HG03520 (cell line): ENCODE measurements around the gene KHSRP.
A peak's percentile ranks its signal among the peaks of the same experiment; 100 is the strongest.

Experiments
- ATAC-seq: cut with Tn5 transposase; IDR thresholded peaks from one replicate; pipeline ENCODE4 v1.9.1; 2021; ENCODE audit warnings: mild to moderate bottlenecking, moderate library complexity; ENCODE audit not compliant: unreplicated experiment

KHSRP gene

DNA sequence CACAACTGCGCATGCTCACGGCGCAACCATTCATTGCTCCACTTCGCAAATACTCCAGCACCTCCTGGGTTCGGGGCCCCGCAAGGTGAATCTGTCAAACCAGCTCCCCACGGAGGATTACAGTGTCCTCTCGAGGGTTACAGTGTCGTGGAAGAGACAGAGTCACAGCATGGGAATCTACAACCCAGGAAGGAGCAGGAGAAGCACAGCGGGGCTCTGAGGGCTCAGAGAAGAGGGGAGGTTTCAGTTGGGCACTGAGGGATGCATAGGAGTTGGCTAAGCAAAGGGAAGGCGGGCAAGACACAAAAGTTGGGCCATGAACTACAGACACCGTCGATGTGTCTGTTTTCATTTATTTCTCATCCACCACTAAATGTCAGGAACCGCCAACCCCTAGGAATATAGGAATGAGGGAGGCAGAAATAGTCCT is 30.6 kb downstream of the KHSRP start:
- no peak for ATAC-seq

DNA sequence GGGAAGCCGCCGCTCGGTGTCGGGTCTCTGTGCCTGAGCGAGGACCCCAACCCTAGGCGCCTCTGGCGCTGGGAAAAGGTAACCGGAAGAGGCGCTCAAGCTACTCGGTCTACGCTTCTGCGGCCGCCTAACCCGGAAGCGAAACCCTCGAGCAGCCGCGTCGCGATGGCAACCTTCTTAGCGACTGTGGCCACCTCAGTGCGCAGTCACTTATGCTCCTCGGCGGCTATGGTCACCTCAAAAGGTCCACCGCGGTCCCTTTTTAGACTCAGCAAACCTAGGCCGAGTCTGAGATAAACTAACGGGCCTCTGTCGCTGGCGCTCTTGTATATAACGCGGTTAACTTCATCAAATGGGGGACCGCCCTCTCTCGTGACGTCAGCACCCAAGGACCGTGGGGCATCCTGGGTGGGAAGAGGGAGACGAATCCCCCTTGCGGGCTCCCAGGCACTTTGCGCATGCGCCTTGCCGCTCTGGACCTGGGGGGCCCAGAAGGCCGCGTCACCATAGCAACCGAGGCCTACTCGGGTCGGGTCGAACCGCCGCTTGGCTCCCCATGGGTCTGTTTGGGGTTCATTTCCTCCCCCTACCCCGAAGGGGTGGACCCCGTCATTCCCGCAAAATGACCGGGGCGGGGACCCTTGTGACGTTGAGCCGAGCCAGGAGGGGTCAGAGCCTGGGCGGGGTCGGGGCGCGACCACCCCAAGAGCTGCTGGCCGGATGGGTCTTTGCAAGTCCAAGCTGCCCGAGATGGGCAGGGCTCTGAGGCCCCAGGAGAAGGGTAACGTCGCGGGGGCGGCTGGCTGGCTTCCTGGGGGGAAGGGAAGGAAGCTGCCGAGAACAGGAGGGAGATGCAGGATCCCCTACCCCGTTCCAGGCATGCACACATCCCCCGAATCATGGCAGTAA is 31.3 kb downstream of the KHSRP start, which contains the start of gene GTF2F1:
GTF2F1 (minus strand) TSS at position 91 of the 909 bp plus-strand sequence. CDS start 169 bp downstream, outside the sequence.
- ATAC-seq, result peak; percentile 76

DNA sequence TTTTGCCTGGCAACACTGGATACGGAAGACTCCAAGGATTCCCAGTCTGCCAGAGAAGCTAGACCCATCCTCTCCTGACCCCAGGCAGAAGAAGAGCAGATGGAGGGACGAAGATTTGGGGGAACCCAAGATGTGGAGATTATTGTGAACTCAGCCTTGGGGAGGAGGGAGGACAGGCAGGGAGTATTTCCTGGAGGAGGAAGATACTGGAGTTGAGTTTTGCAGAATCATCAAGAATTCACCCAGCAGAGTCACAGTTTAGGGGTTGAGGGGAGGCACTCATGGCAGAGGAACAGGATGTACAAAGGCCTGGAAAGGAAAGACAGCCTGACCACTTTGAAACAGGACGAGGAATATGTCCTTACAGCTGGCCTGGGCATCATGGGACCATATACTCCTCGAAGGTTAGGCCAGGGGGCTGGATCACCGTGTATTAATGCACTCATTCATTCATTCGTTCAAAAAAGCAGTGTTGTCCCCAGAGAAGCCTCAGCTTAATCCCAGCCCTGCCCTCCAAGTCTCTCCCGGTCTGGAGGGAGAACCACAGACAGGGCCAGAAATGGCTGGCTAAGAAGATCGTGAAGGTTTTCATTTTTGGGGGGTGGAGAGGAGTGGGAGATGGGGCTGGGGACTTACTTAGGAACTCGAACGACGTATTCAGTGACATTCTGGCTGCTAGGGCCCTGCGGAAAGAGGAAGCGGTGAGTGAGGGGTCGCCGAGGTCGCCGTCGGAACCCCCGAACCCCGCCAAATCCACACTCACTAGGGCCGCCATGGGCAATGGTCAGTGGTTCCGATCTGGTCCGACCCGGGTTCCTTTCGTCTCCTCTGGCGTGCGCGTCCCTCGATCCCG is 32.2 kb downstream of the KHSRP start:
- ATAC-seq, result no peak

DNA sequence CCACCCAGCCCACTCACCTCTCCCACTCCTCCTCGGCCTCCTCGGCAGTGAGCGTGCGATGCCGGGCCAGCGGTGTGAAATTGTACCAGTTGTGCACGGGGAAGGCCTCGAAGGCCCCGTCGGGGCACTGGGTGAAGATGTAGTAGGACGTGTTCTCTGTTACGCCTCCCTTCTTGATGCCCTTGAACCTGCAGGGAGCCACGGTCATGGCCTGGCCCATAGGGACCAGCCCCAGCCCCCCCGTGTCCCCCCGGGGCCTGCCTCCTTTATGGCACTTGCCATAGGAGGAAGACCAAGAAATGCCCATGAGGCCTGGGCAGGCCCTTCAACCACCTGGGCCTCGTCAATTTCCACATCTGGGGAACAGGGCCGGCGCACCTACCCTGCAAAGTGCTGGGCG is 37.2 kb downstream of the KHSRP start:
- ATAC-seq, result no peak

DNA sequence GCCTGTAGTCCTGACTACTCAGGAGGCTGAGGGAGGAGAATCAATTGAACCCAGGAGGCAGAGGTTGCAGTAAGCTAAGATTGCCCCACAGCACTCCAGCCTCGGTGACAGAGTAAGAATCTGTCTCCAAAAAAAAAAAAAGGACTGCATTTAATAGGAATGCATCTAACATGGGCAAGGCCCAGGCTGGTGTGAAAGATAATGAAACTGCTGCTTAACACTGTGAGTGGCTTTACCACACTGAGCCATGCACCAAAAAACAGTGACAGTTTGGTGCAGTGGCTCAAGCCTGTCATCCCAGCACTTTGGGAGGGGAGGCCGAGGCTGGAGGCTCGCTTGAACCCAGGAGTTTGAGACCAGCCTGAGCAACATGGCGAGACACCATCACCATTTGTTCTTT is 40.2 kb downstream of the KHSRP start:
- no peak for ATAC-seq

DNA sequence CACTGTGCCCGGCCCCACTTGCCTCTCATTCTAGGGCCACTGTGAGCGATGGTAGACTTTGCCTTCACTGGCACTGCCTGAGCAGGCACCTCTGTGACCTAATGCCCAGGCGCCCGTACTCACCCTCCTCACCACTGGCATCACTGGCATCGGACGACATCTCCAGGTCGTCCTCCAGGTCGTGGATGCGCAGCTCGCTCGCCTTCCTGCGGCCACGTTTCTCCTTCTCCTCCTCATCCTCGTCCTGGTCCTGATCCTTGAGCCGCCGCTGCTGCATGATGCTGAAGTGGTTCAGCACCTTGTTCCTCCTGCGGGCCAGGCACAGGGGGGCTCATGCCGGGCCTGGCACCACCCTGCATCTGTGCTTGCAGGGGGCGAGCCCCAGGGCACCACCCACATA is 41.4 kb downstream of the KHSRP start:
- no peak for ATAC-seq

DNA sequence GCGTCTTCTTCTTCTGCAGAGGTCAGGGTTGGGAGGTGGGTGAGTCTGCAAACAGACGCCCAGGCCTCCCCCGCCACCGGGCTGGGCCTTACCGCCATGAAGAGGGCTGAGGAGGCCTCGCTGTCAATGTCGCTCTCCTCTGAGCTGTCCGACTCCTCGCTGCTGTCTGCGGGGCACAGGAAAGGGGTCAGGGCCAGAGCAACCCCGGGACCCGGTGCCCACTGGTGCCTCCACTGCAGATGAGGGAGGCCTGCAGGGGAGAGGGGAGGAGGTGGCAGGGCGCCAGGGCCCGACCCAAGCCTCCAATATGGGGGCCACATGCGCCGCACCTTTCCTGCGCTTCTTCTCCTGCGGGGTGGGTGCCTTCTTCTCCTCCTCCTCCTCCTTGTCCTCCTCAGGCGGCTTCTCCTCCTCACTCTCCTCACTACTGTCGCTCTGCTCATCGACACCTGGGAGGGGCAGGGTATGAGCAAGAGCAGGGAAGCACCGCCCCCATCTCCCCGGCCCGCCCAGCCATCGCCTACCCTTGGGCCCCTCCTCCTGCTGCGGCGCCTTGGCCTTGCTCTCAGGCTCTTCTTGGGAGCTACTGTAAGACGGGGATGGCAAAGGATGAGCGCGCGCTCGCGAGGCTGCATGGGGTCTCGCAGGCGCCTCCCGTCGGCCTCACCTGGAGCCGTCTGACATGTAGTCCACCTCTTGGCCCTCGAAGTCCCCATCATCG is 43.4 kb downstream of the KHSRP start:
- ATAC-seq, result no peak

DNA sequence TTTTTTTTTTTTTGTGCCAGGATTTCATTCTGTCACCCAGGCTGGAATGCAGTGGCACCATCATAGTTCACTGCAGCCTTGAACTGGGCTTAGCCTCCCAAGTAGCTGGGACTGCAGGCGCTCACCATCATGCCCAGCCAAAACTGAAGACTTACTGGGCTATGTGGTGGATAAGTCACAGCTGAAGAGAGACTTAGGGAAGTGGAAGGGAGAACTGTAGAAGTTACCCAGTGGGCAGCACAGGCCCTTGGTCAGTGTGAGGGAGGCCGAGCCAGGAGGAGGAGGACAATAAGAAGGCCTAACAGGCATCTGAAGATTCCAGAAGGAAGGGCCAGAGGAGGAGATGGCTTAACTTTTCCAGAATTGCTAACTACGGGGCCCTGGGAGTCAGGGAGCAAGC is 44.9 kb downstream of the KHSRP start:
- ATAC-seq, result no peak

DNA sequence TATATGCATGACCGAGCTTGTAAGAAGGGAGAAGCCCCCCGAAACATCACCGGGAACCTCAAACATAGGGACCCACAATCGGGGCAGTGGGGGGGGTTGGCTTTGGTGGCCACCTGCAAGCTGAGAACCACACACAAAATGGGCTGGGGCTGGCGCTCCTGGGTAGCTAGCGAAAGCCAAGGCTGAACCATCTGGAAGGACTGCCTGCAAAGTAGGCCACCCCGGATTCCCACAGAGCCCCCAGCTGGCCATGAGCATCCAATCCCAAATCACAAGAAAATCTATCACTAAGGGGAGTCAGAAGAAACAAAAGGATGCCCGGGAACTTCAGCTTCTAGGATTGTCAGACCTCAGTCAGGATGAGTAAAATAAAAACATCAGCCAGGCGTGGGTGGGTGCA is 46.1 kb downstream of the KHSRP start:
- no peak for ATAC-seq

DNA sequence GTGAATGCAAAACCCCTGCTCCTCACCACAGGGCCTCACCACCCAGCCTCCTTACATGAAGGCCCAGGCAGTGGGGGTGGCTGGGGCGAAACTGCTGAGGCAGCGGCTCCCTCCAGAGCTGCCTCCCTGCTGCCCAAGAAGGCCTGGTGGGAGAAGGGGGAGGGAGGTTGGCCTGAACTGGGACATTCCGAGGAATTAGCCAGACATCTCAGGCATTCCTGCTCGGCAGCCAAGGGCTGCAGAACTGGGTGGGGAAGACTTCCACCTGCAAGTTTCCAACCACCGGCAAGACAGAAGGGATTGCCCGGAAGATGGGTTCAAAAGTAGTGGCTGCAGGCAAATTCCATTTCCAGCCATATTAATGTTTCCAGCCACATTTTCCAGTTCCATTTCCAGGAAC is 46.6 kb downstream of the KHSRP start:
- no peak for ATAC-seq

DNA sequence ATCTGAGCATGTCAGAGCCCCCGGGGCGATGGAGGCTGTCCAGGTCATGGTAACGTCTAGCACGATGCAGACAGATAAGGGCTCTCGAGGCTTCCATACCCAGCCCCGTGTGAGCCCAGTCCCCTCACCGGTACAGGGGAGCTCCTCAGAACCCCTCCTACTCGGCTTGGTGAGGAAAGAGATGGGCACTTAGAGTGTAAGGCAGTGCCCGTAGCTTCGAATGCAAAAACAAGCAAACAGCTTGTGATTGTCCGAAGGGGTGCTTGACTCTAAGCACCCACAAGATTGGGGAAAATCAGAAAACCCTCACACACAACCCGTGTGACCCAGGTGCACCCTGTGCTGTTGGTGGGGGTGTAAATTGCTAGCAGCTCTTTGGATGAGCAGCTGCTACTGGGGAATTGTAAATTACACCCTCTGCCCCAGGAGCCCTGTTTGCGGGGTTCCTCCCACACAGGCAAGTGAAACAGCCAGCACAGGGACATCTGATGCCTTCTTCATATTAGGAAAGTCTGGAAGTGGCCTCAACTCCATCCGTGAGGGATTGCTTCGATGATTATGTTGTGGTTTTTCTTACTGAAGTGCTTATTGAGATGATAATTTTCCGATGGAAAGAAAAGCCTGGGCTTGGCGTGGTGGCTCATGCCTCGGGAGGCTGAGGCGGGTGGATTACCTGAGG is 48.0 kb downstream of the KHSRP start:
- no peak for ATAC-seq

DNA sequence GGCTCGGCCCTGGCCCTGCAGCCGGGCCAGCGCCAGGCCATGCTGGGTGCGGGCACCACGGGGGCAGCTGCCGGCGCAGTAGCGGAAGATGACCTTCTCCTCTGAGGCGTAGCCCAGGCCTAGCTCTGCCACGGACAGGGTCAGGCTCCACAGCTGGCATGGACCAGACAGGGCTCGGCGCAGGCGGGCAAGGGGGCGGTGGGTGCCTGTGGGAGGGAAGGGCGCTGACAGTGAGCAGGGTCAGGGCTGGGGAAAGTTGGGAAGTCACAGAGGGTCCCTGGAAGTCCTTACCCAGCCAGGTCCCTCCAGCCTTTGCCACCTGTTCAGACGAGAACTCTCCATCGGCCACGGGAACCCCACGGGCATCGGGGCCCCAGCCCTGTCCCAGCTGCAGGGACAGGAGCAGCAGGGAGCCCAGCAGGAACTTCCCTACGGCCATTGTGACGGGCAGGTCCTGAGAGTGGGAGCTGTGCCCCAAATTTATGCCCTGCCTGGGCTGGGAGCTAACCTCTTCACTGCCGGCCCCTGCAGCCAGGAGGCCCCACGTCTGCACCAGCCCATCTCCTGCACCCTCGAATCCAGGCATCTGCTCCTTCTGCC is 49.1 kb downstream of the KHSRP start, which contains the start of gene PSPN:
PSPN (minus strand) TSS at position 523 of the 600 bp plus-strand sequence; CDS start at position 439, 84 bp downstream.
- no peak for ATAC-seq

DNA sequence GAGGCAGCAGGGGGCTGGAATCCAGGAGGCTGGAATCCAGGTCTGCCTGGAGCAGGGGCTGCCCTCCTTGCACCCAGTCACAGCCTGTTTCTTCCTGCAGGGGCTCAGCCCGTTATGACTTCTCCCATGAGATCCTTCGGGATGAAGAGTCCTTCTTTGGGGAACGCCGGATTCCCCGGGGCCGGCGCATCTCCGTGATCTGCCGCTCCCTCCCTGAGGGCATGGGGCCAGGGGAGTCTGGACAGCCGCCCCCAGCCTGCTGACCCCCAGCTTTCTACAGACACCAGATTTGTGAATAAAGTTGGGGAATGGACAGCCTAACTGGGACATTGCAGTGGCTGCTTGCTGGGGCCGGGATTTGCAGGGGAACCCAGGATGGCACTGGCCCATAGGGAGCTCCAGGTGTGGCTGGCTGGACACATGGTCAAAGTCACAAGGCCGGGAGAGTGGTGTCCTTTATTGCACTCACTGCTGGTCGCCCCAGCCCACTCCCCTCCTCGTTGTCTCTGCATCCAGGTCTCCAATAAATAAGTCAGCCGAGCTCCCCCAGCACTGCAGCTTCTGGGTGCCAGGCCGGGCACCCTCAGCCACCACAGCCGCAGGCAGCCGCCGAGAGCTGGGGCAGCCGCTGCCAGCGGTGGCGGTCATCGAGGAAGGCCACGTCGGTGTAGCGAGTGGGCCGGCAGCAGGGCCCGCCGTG is 49.8 kb downstream of the KHSRP start:
- ATAC-seq, result no peak

DNA sequence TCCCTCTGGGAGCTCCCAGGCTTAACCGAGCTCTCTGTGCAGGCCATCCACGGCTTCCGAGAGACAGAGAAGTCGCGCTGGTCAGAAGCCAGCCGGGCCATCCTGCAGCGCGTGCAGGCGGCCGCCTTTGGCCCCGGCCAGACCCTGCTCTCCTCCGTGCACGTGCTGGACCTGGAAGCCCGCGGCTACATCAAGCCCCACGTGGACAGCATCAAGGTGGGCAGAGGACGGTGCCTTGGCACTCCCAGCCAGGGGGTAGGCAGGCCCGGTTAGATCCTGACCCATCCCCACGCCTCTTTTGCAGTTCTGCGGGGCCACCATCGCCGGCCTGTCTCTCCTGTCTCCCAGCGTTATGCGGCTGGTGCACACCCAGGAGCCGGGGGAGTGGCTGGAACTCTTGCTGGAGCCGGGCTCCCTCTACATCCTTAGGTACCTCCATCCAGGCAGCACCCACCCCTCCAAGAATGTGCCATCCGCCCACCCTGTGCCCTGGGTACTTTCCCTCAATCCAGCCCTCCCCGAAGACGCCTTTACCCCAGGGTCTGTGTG is 50.4 kb downstream of the KHSRP start:
- ATAC-seq, result no peak

DNA sequence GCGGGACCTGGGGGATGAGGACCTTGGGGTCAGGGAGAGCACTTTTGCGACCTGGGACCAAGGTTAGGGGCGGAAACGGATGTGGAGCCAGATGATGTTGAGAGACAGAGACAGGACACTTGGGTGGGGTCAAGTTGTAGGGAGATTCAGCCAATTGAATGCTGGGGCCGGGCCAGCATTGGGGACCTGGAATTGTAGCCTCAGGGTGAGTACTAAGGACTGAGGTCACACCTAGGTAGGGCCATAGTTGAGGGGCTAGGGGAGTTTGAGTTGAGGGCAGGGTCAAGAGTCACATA is 50.9 kb downstream of the KHSRP start:
- no peak for ATAC-seq

DNA sequence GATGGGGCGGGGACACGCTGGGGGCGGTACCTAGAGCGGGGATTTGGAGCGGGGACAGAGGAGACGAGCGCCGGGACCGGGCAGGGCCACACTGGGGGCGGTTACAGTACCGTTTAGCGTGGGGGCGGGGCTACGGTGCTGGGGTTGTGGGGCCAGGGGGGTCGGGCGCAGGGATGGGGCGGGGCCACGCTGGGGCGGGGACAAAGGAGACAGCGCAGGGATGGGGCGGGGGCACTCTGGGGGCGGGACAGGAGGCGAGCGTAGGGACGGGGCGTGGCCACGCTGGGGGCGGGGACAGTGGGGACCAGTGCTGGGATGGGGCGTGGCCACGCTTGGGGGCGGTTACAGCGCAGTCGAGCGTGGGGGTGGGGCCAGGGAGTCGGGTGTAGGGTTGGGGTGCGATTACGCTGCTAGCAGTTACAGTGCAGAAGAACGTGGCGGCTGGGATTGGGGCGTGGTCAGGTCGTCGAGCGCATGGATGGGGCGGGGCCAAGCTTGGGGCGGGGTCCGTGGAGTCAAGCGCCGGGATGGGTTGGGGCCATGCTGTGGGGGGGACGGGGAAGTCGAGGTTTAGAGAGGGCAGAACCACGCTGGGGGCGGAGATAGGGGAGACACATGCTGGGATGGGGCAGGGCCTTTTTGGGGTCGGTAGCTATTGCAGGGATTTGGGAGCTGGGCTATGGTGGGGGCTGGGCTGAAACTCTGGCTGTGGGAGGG is 51.4 kb downstream of the KHSRP start:
- ATAC-seq, result peak; percentile 54

DNA sequence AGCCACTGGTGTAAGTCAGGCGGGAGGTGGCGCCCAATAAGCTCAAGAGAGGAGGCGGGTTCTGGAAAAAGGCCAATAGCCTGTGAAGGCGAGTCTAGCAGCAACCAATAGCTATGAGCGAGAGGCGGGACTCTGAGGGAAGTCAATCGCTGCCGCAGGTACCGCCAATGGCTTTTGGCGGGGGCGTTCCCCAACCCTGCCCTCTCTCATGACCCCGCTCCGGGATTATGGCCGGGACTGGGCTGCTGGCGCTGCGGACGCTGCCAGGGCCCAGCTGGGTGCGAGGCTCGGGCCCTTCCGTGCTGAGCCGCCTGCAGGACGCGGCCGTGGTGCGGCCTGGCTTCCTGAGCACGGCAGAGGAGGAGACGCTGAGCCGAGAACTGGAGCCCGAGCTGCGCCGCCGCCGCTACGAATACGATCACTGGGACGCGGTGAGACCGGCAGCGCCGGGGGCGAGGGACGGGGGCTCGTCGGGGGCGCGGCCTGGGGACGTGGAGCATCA is 52.0 kb downstream of the KHSRP start, which contains the start of gene ALKBH7:
ALKBH7 (plus strand) TSS at position 201 of the 502 bp plus-strand sequence; CDS start at position 228, 27 bp downstream.
- ATAC-seq, result peak; percentile 66

DNA sequence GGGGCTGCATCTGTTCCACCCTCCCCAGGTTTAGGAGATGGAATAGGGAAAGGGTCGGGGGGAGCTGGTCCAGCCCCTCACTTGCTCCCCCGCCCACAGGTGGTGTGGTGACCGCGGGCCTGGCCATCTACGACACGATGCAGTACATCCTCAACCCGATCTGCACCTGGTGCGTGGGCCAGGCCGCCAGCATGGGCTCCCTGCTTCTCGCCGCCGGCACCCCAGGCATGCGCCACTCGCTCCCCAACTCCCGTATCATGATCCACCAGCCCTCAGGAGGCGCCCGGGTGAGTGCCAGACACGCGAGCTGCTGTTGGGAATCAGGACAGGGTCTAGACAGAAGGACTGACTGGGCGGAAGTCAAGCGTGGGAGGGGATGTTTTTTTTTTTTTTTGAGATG is 60.3 kb downstream of the KHSRP start:
- no peak for ATAC-seq
